Measurements from ENCODE around the gene THYN1.

DNA sequence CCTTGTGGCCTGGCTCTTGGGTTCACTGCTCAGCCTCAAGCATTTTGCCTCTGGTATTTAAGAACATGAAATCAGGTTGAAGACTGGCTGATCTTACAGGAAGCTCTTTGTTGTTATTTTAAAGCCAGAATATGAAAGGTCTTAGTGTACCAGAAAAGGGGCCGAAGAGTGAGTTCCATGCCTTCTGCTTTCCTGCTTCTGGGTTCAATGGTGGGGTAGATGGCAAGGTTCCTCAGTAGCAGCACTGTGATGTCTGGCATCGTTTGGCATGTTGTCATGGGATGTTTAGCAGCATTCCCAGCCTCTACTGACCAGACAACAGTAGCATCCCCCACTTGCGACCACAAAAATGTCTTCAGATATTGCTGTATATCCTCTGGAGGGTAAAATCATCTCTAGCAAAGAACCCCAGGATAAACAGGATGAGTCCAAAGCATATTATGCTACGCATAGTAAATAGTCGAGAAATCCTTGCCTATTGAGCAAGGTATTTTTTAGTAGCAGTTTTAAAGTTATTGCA, 26.3 kb downstream of the THYN1 start:
- TF ChIP-seq CTCF (IDR thresholded peaks at IDR 0.05) (no peak), POLR2A (IDR thresholded peaks at IDR 0.05) (no peak)

Data from uterus (tissue), 2 donors.